SH-SY5Y (cell line): Measurements from ENCODE around the gene SARNP.

Source experiments
- GATA2 ChIP-seq: IDR thresholded peaks from 2 replicates; pipeline ENCODE4 v1.6.1; 2011; ENCODE audit warnings: mild to moderate bottlenecking, low read depth, low read length
- GATA3 ChIP-seq: IDR thresholded peaks from 2 replicates; pipeline ENCODE4 v1.6.1; 2011; ENCODE audit warnings: low read depth, mild to moderate bottlenecking, low read length, moderate library complexity

- TF ChIP-seq GATA2 (no peak), GATA3 (no peak)
These were observed 79.2 kb downstream of the SARNP start for GRCh38 chr12:55738123-55739024.
